Spleen (tissue), 7 donors: Measurements from ENCODE around the gene PCBP3.
A peak's percentile ranks its signal among the peaks of the same experiment; 100 is the strongest.
"Not testable (repeated sequence)": the region's sequence is repeated elsewhere in the genome, so short reads cannot be mapped to it uniquely, and the experiment has no call there.

Experiments
- POLR2A ChIP-seq, 3 donors: fragments of 450-650 bp; IDR thresholded peaks; one replicate each; pipeline ENCODE4 v1.5.1; 2017; ENCODE audit warnings: antibody characterized with exemption in 3 of 3, mild to moderate bottlenecking in 1 of 3
- POLR2AphosphoS5 ChIP-seq, 3 donors: sonication (generic); formaldehyde crosslinking; IDR thresholded peaks; one replicate each; pipeline ENCODE4 v1.5.1; 2017; ENCODE audit warnings: antibody characterized with exemption in 3 of 3
- TF ChIP-seq, protein P1 (sequence below), 11 experiments: fragments of 200-600 bp in 7 of 11; fragments of 450-650 bp in 4 of 11; sonication (generic) in 4 of 11; IDR thresholded peaks in 8 of 11; conservative IDR thresholded peaks in 3 of 11; 1 replicate in 7 of 11; 2 replicates in 4 of 11; pipeline versions ENCODE4 v1.4.0 to v1.8.0; 2016 to 2021; ENCODE audit warnings: antibody characterized with exemption in 11 of 11, inconsistent platforms in 4 of 11, mild to moderate bottlenecking in 1 of 11
- donor health status: DM: no; HTN: no; CAD: no; lungs with moderate emphysema.
- donor health status: DM: no; HTN: no; CAD: no.
- donor health status: DM: no; HTN: no; CAD: no.

DNA sequence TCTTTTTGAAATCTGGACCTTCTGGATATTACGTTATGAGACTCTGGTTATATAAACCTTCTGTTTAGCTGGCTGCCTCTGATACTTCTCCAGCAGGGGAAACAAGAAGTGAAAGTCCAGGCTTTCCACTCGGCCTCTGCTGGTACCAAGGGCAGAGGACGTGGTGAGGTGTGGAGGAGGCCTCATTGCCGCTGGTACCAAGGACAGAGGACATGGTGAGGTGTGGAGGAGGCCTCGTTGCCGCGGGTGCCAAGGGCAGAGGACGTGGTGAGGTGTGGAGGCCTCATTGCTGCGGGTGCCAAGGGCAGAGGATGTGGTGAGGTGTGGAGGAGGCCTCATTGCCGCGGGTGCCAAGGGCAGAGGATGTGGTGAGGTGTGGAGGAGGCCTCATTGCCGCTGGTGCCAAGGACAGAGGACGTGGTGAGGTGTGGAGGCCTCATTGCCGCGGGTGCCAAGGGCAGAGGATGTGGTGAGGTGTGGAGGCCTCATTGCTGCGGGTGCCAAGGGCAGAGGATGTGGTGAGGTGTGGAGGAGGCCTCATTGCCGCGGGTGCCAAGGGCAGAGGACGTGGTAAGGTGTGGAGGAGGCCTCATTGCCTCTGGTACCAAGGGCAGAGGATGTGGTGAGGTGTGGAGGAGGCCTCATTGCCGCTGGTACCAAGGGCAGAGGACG is 242.5 kb downstream of the PCBP3 start:
- TF ChIP-seq POLR2A (IDR thresholded peaks at IDR 0.05): not testable (repeated sequence)
- TF ChIP-seq, protein P1, sequence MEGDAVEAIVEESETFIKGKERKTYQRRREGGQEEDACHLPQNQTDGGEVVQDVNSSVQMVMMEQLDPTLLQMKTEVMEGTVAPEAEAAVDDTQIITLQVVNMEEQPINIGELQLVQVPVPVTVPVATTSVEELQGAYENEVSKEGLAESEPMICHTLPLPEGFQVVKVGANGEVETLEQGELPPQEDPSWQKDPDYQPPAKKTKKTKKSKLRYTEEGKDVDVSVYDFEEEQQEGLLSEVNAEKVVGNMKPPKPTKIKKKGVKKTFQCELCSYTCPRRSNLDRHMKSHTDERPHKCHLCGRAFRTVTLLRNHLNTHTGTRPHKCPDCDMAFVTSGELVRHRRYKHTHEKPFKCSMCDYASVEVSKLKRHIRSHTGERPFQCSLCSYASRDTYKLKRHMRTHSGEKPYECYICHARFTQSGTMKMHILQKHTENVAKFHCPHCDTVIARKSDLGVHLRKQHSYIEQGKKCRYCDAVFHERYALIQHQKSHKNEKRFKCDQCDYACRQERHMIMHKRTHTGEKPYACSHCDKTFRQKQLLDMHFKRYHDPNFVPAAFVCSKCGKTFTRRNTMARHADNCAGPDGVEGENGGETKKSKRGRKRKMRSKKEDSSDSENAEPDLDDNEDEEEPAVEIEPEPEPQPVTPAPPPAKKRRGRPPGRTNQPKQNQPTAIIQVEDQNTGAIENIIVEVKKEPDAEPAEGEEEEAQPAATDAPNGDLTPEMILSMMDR (IDR thresholded peaks at IDR 0.05 in 8 of 11, conservative IDR thresholded peaks at IDR 0.05 in 3 of 11): not testable (repeated sequence)
- peak in 1 of 3 donors; percentile 13 for TF ChIP-seq POLR2AphosphoS5 (IDR thresholded peaks at IDR 0.05)
